SK-N-SH (cell line): ENCODE measurements around the gene SGTB. TPM values are rescaled to one million over a fixed set of nuclear protein-coding genes. Genes with fewer than 3 reads are reported as not detected.

ENCODE experiments used
- CTCF ChIA-PET: fragments of 300-600, 350-600 bp; formaldehyde crosslinking; extraction: SDS; loops from one replicate; lab custom pipeline; 2021; lab: Yijun Ruan, JAX
- POLR2A ChIA-PET: fragments of 350-600 bp; sonication (Branson Sonifier 250); formaldehyde crosslinking; extraction: SDS; loops from one replicate; lab custom pipeline; 2020; ENCODE audit warnings: antibody characterized with exemption, inconsistent platforms; lab: Yijun Ruan, JAX
- DNase-seq: peaks from one replicate; pipeline ENCODE4 v3.0.0; 2012
- H2AFZ ChIP-seq: fragments of 200-600 bp; sonication (generic); 2 replicates; pipeline ENCODE4 v1.8.1; 2016; ENCODE audit warnings: antibody characterized with exemption, mild to moderate bottlenecking, low read depth
- H3F3A ChIP-seq: fragments of 200-600 bp; sonication (generic); replicated peaks from 2 replicates; pipeline ENCODE3; 2016; ENCODE audit warnings: antibody characterized with exemption, mild to moderate bottlenecking; ENCODE audit not compliant: insufficient read depth
- H3K27ac ChIP-seq, 2 experiments: fragments of 200-500 bp in 1 of 2; fragments of 200-600 bp in 1 of 2; sonication (Bioruptor generic) in 1 of 2; sonication (generic), shearing (Covaris generic) in 1 of 2; 2 replicates each; pipeline versions ENCODE4 v1.5.1 to v1.6.1; 2014 to 2016; ENCODE audit warnings: low read depth in 2 of 2, inconsistent platforms in 1 of 2, low read length in 1 of 2, mild to moderate bottlenecking in 1 of 2, mixed read lengths in 1 of 2
- H3K27me3 ChIP-seq: fragments of 200-600 bp; sonication (generic), shearing (Covaris generic); 2 replicates; pipeline ENCODE4 v1.6.1; 2016; ENCODE audit warnings: mixed run types; ENCODE audit not compliant: insufficient read depth
- H3K36me3 ChIP-seq, 2 experiments: fragments of 200-500 bp in 1 of 2; fragments of 200-600 bp in 1 of 2; sonication (Bioruptor generic) in 1 of 2; sonication (generic) in 1 of 2; replicated peaks in 1 of 2; 2 replicates each; pipeline versions ENCODE3 to v1.5.1; 2014 to 2016; ENCODE audit warnings: low read length in 1 of 2, mild to moderate bottlenecking in 1 of 2; ENCODE audit not compliant: insufficient read depth in 2 of 2, control insufficient read depth in 1 of 2
- H3K4me1 ChIP-seq, 2 experiments: fragments of 200-500 bp in 1 of 2; fragments of 200-600 bp in 1 of 2; sonication (Bioruptor generic) in 1 of 2; sonication (generic), shearing (Covaris generic) in 1 of 2; 2 replicates each; pipeline versions ENCODE4 v1.5.1 to v1.6.1; 2014 to 2016; ENCODE audit warnings: low read depth in 1 of 2, low read length in 1 of 2, mixed run types in 1 of 2; ENCODE audit not compliant: insufficient read depth in 2 of 2, control insufficient read depth in 1 of 2
- H3K4me2 ChIP-seq: fragments of 200-600 bp; sonication (generic), shearing (Covaris generic); 2 replicates; pipeline ENCODE4 v1.6.1; 2017; ENCODE audit warnings: mixed run types
- H3K4me3 ChIP-seq, 2 experiments: fragments of 200-500 bp in 1 of 2; fragments of 200-600 bp in 1 of 2; sonication (Bioruptor generic) in 1 of 2; sonication (generic), shearing (Covaris generic) in 1 of 2; 2 replicates each; pipeline versions ENCODE4 v1.5.1 to v1.8.1; 2014 to 2016; ENCODE audit warnings: low read depth in 2 of 2, inconsistent platforms in 1 of 2, low read length in 1 of 2, mild to moderate bottlenecking in 1 of 2, mixed read lengths in 1 of 2, moderate library complexity in 1 of 2
- H3K79me2 ChIP-seq: fragments of 200-600 bp; sonication (generic); 2 replicates; pipeline ENCODE4 v1.8.1; 2017; ENCODE audit warnings: mild to moderate bottlenecking; ENCODE audit not compliant: insufficient read depth
- H3K9ac ChIP-seq: fragments of 200-600 bp; sonication (generic); 2 replicates; pipeline ENCODE4 v1.6.1; 2017; ENCODE audit warnings: mixed run types
- H3K9me2 ChIP-seq: fragments of 200-600 bp; sonication (generic); 2 replicates; pipeline ENCODE4 v1.6.1; 2017; ENCODE audit warnings: mixed run types
- H3K9me3 ChIP-seq: fragments of 200-600 bp; sonication (generic); 2 replicates; pipeline ENCODE4 v1.6.1; 2017; ENCODE audit warnings: mixed run types, mild to moderate bottlenecking, moderate library complexity
- H4K20me1 ChIP-seq: fragments of 200-600 bp; sonication (generic); 2 replicates; pipeline ENCODE4 v1.6.1; 2017; ENCODE audit warnings: mild to moderate bottlenecking, mixed run types; ENCODE audit not compliant: insufficient read depth
- CHD2 ChIP-seq: fragments of 150-350 bp; IDR thresholded peaks from 2 replicates; pipeline ENCODE4 v1.6.1; 2018; ENCODE audit warnings: low read length; ENCODE audit not compliant: partially characterized antibody
- ELF1 ChIP-seq: IDR thresholded peaks from 2 replicates; pipeline ENCODE4 v1.4.0; 2012
- EP300 ChIP-seq, 2 experiments: IDR thresholded peaks; 2 replicates each; pipeline versions ENCODE4 v1.4.0 to v1.6.1; 2012; ENCODE audit warnings: borderline replicate concordance in 1 of 2, low read depth in 1 of 2, low read length in 1 of 2
- FOSL2 ChIP-seq: IDR thresholded peaks from 2 replicates; pipeline ENCODE4 v1.4.0; 2012; ENCODE audit warnings: low read depth, mild to moderate bottlenecking, moderate library complexity, borderline replicate concordance
- FOXJ3 ChIP-seq: sonication (generic); formaldehyde crosslinking; IDR thresholded peaks from 2 replicates; pipeline ENCODE4 v1.5.1; 2020; ENCODE audit warnings: mild to moderate bottlenecking, missing genetic modification reagents
- FOXM1 ChIP-seq: IDR thresholded peaks from 2 replicates; pipeline ENCODE4 v1.4.0; 2012; ENCODE audit warnings: low read depth, mild to moderate bottlenecking
- JUND ChIP-seq: IDR thresholded peaks from 2 replicates; pipeline ENCODE4 v1.4.0; 2012
- MEF2A ChIP-seq: IDR thresholded peaks from 2 replicates; pipeline ENCODE4 v1.4.0; 2012; ENCODE audit warnings: low read depth, borderline replicate concordance
- POLR2AphosphoS5 ChIP-seq: IDR thresholded peaks from 2 replicates; pipeline ENCODE4 v1.6.1; 2012; ENCODE audit warnings: low read depth, low read length
- SIN3A ChIP-seq: IDR thresholded peaks from 2 replicates; pipeline ENCODE4 v1.6.1; 2012; ENCODE audit warnings: low read depth, mild to moderate bottlenecking, low read length, moderate library complexity, borderline replicate concordance
- SMC3 ChIP-seq: IDR thresholded peaks from 2 replicates; pipeline ENCODE4 v1.6.1; 2012; ENCODE audit warnings: low read depth, low read length, improper control_type of control experiment
- TEAD4 ChIP-seq: IDR thresholded peaks from 2 replicates; pipeline ENCODE4 v1.4.0; 2012; ENCODE audit warnings: mild to moderate bottlenecking, borderline replicate concordance; ENCODE audit not compliant: insufficient read depth
- WGBS: methylation state at CpG from one replicate; pipeline ENCODE4 v1.1.6; 2017; ENCODE audit warnings: low lambda C conversion rate; 5-methylcytosine and 5-hydroxymethylcytosine counted together
- polyA plus RNA-seq, 3 experiments: library from polyadenylated mRNA; depleted of rRNA; stranded (reverse); fragments of >200 nt; gene quantifications; 2 replicates each; pipeline ENCODE4 v1.2.3, GENCODE V29; 2012
- TF ChIP-seq, protein P1 (sequence below): IDR thresholded peaks from 2 replicates; pipeline ENCODE4 v1.6.1; 2012; ENCODE audit warnings: mild to moderate bottlenecking, low read depth, low read length, moderate library complexity
- TF ChIP-seq, protein P2 (sequence below): IDR thresholded peaks from 2 replicates; pipeline ENCODE4 v1.4.0; 2012; ENCODE audit warnings: low read depth, borderline replicate concordance
- TF ChIP-seq, protein P3 (sequence below): fragments of 200-600 bp; sonication (generic); IDR thresholded peaks from 2 replicates; pipeline ENCODE4 v1.6.1; 2017; ENCODE audit warnings: antibody characterized with exemption, mild to moderate bottlenecking, moderate library complexity
- TF ChIP-seq, protein P4 (sequence below): IDR thresholded peaks from 2 replicates; pipeline ENCODE4 v1.4.0; 2012; ENCODE audit warnings: low read depth
- TF ChIP-seq, protein P5 (sequence below): fragments of 150-350 bp; IDR thresholded peaks from 2 replicates; pipeline ENCODE4 v1.6.1; 2016; ENCODE audit warnings: mild to moderate bottlenecking, low read depth, low read length
- TF ChIP-seq, protein P6 (sequence below): fragments of 150-350 bp; IDR thresholded peaks from 2 replicates; pipeline ENCODE4 v1.6.1; 2017; ENCODE audit warnings: antibody characterized with exemption, low read length, low read depth, borderline replicate concordance

The SGTB gene
- polyA plus RNA-seq, 1 of the 3 experiments (the other 2 are of a cell fraction) = 3.5 TPM

DNA sequence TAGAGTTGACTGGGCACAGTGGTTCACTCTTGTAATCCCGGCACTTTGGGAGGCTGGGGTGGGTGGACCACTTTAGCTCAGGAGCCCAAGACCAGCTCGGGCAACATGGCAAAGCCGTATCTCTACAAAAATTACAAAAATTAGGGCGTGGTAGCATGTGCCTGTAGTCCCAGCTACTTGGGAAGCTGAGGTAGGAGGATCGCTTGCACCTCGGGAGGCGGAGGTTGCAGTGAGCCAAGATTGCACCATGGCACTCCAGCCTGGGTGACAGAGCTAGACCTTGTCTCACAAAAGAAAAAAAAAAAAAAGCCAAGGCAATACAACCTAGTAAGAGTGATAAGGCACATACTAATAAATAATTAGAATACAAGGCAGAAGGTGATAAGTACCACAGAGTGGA is 15.9 kb upstream of the SGTB start:
- Histone ChIP-seq H3K27ac (no peak overlapping the region), H3K9me3 (no peaks in the 10 kb centered on the region), H3K9ac (no peak overlapping the region), H3K9me2 (no peaks in the 10 kb centered on the region), H4K20me1 (0 out of 2 replicates have a peak, but pooled peaks cover 6% of the 10 kb centered on the region), H2AFZ (no peak overlapping the region), H3K36me3 (no peaks in the 10 kb centered on the region), H3K4me1 (peaks cover 0 to 6% of the 10 kb centered on the region in 2 experiments; a peak in 1 of 4 replicates), H3K4me3 (no peak overlapping the region), H3K79me2 (peaks cover 64% of the 10 kb centered on the region), H3K27me3 (no peaks in the 10 kb centered on the region), H3F3A (peaks cover 11% of the 10 kb centered on the region), H3K4me2 (no peak overlapping the region)
- POLR2A ChIA-PET = no interaction called here
- TF ChIP-seq SMC3 (no peak), SIN3A (no peak), EP300 (IDR thresholded peaks at IDR 0.05; ENCODE audit: borderline replicate concordance in 1 of 2, low read depth in 1 of 2, low read length in 1 of 2) (no peak)
- TF ChIP-seq, protein P1, sequence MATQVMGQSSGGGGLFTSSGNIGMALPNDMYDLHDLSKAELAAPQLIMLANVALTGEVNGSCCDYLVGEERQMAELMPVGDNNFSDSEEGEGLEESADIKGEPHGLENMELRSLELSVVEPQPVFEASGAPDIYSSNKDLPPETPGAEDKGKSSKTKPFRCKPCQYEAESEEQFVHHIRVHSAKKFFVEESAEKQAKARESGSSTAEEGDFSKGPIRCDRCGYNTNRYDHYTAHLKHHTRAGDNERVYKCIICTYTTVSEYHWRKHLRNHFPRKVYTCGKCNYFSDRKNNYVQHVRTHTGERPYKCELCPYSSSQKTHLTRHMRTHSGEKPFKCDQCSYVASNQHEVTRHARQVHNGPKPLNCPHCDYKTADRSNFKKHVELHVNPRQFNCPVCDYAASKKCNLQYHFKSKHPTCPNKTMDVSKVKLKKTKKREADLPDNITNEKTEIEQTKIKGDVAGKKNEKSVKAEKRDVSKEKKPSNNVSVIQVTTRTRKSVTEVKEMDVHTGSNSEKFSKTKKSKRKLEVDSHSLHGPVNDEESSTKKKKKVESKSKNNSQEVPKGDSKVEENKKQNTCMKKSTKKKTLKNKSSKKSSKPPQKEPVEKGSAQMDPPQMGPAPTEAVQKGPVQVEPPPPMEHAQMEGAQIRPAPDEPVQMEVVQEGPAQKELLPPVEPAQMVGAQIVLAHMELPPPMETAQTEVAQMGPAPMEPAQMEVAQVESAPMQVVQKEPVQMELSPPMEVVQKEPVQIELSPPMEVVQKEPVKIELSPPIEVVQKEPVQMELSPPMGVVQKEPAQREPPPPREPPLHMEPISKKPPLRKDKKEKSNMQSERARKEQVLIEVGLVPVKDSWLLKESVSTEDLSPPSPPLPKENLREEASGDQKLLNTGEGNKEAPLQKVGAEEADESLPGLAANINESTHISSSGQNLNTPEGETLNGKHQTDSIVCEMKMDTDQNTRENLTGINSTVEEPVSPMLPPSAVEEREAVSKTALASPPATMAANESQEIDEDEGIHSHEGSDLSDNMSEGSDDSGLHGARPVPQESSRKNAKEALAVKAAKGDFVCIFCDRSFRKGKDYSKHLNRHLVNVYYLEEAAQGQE = no peak
- TF ChIP-seq, protein P2, sequence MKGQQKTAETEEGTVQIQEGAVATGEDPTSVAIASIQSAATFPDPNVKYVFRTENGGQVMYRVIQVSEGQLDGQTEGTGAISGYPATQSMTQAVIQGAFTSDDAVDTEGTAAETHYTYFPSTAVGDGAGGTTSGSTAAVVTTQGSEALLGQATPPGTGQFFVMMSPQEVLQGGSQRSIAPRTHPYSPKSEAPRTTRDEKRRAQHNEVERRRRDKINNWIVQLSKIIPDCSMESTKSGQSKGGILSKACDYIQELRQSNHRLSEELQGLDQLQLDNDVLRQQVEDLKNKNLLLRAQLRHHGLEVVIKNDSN = no peak
- CTCF ChIA-PET = interaction anchor here (0.9 to 1.1 kb wide), 2 partner anchors 207 to 433 kb away, joined by 3 read pairs; no protein-coding TSS in a partner anchor
- no peak for DNase-seq
- WGBS = 86% methylated on average over 7 of the region's 7 CpGs

DNA sequence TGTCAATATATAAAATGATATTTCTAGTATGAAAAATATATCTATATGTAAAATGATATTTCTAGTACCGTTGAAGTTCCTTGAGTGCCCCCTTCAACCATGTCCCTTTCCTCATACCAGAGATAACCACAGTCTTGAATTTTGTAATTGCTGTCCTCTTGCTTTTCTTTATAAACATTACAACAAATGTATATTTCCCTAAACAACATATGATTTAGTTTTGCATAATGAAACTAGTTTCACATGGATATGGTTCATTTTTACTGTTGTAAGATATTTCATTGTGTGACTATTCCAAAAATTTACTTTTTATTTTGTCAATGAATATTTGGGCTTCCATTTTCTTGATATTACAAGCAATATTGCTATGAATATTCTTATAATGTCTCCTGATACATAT is 14.1 kb upstream of the SGTB start:
- no peaks in the 10 kb centered on the region for H3K27me3 ChIP-seq
- H3K9ac ChIP-seq = no peak overlapping the region
- ChIA-PET POLR2A (no interaction called here), CTCF (no interaction called here)
- WGBS = 94% methylated on average over 1 of the region's 1 CpG
- no peak for DNase-seq
- H2AFZ ChIP-seq = no peak overlapping the region
- H3F3A ChIP-seq = no peaks in the 10 kb centered on the region
- H3K9me3 ChIP-seq = no peaks in the 10 kb centered on the region
- H4K20me1 ChIP-seq = 0 out of 2 replicates have a peak, but pooled peaks cover 6% of the 10 kb centered on the region
- H3K4me2 ChIP-seq = no peak overlapping the region
- H3K36me3 ChIP-seq = peaks cover 0 to 6% of the 10 kb centered on the region in 2 experiments
- H3K9me2 ChIP-seq = no peaks in the 10 kb centered on the region
- no peaks in the 10 kb centered on the region for H3K4me1 ChIP-seq
- H3K79me2 ChIP-seq = peaks cover 68% of the 10 kb centered on the region
- TF ChIP-seq TEAD4 (no peak), FOSL2 (no peak), FOXM1 (no peak), JUND (no peak), MEF2A (no peak), SIN3A (no peak), ELF1 (no peak), FOXJ3 (CRISPR knock-in tag) (no peak), CHD2 (no peak), POLR2AphosphoS5 (no peak)
- TF ChIP-seq, protein P3, sequence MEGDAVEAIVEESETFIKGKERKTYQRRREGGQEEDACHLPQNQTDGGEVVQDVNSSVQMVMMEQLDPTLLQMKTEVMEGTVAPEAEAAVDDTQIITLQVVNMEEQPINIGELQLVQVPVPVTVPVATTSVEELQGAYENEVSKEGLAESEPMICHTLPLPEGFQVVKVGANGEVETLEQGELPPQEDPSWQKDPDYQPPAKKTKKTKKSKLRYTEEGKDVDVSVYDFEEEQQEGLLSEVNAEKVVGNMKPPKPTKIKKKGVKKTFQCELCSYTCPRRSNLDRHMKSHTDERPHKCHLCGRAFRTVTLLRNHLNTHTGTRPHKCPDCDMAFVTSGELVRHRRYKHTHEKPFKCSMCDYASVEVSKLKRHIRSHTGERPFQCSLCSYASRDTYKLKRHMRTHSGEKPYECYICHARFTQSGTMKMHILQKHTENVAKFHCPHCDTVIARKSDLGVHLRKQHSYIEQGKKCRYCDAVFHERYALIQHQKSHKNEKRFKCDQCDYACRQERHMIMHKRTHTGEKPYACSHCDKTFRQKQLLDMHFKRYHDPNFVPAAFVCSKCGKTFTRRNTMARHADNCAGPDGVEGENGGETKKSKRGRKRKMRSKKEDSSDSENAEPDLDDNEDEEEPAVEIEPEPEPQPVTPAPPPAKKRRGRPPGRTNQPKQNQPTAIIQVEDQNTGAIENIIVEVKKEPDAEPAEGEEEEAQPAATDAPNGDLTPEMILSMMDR = no peak
- TF ChIP-seq, protein P4, sequence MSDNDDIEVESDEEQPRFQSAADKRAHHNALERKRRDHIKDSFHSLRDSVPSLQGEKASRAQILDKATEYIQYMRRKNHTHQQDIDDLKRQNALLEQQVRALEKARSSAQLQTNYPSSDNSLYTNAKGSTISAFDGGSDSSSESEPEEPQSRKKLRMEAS = no peak
- TF ChIP-seq, protein P5, sequence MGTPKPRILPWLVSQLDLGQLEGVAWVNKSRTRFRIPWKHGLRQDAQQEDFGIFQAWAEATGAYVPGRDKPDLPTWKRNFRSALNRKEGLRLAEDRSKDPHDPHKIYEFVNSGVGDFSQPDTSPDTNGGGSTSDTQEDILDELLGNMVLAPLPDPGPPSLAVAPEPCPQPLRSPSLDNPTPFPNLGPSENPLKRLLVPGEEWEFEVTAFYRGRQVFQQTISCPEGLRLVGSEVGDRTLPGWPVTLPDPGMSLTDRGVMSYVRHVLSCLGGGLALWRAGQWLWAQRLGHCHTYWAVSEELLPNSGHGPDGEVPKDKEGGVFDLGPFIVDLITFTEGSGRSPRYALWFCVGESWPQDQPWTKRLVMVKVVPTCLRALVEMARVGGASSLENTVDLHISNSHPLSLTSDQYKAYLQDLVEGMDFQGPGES = no peak
- TF ChIP-seq, protein P6, sequence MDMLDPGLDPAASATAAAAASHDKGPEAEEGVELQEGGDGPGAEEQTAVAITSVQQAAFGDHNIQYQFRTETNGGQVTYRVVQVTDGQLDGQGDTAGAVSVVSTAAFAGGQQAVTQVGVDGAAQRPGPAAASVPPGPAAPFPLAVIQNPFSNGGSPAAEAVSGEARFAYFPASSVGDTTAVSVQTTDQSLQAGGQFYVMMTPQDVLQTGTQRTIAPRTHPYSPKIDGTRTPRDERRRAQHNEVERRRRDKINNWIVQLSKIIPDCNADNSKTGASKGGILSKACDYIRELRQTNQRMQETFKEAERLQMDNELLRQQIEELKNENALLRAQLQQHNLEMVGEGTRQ = no peak
- H3K4me3 ChIP-seq = no peak overlapping the region
- H3K27ac ChIP-seq = no peak overlapping the region
